GM06990 (cell line): Measurements from ENCODE around the gene NRG2.

ENCODE experiments used
- DNase-seq: peaks from one replicate; pipeline ENCODE4 v3.0.0-alpha.2; 2011; ENCODE audit not compliant: insufficient read length; ENCODE audit errors: extremely low read depth
- H3K27me3 ChIP-seq: replicated peaks from 2 replicates; pipeline ENCODE4 v1.6.0; 2011; ENCODE audit warnings: low read length; ENCODE audit not compliant: control insufficient read depth, insufficient read depth
- H3K36me3 ChIP-seq: 2 replicates; pipeline ENCODE4 v1.5.1; 2011; ENCODE audit warnings: low read length; ENCODE audit not compliant: control insufficient read depth, insufficient read depth
- H3K4me3 ChIP-seq: replicated peaks from 2 replicates; pipeline ENCODE4 v1.5.1; 2011; ENCODE audit warnings: low read depth, mild to moderate bottlenecking, control low read depth, low read length
- CTCF ChIP-seq: IDR thresholded peaks from 2 replicates; pipeline ENCODE4 v1.5.1; 2011; ENCODE audit warnings: low read length, control low read depth, mild to moderate bottlenecking, inconsistent platforms; ENCODE audit not compliant: insufficient read depth, poor library complexity, severe bottlenecking

Gene NRG2

GRCh38 chr5:139904816-139905661 lies 138.1 kb downstream of the NRG2 start:
- no peak for DNase-seq
- H3K36me3 ChIP-seq, result no peaks in the 10 kb centered on the region
- H3K4me3 ChIP-seq, result no peak overlapping the region
- H3K27me3 ChIP-seq, result no peaks in the 10 kb centered on the region; the same call in 1 of the 2 replicates
- TF ChIP-seq CTCF, result no peak

GRCh38 chr5:139904566-139904815 lies 138.6 kb downstream of the NRG2 start:
- DNase-seq, result no peak
- H3K4me3 ChIP-seq, result no peak overlapping the region; the same call in 1 of the 2 replicates
- no peak for TF ChIP-seq CTCF
- H3K36me3 ChIP-seq, result no peaks in the 10 kb centered on the region
- no peaks in the 10 kb centered on the region; the same call in 1 of the 2 replicates for H3K27me3 ChIP-seq

GRCh38 chr5:139903795-139904565 lies 139.1 kb downstream of the NRG2 start:
- peak; percentile 51 for DNase-seq
- TF ChIP-seq CTCF, result no peak
- no peaks in the 10 kb centered on the region; the same call in 1 of the 2 replicates for H3K27me3 ChIP-seq

GRCh38 chr5:139903450-139903794 lies 139.7 kb downstream of the NRG2 start:
- Histone ChIP-seq H3K27me3 (no peaks in the 10 kb centered on the region; the same call in 1 of the 2 replicates), H3K4me3 (no peak overlapping the region)
- no peak for TF ChIP-seq CTCF

More at GRCh38 chr5:139903795-139904565, 139.1 kb downstream of the NRG2 start:
- H3K4me3 ChIP-seq, result peak overlapping the region; percentile 38
- H3K36me3 ChIP-seq, result no peaks in the 10 kb centered on the region

GRCh38 chr5:139901986-139902385 lies 141.1 kb downstream of the NRG2 start:
- no peak for DNase-seq

More at GRCh38 chr5:139903450-139903794, 139.7 kb downstream of the NRG2 start:
- no peaks in the 10 kb centered on the region for H3K36me3 ChIP-seq
- DNase-seq, result no peak

More at GRCh38 chr5:139901986-139902385, 141.1 kb downstream of the NRG2 start:
- H3K27me3 ChIP-seq, result no peaks in the 10 kb centered on the region; the same call in 1 of the 2 replicates
- H3K36me3 ChIP-seq, result no peaks in the 10 kb centered on the region
- no peak for TF ChIP-seq CTCF
- H3K4me3 ChIP-seq, result no peak overlapping the region
